Ishikawa (cell line): ENCODE measurements around the gene CHCHD3.

Experiments used
- CEBPB ChIP-seq: IDR thresholded peaks from 2 replicates; pipeline ENCODE4 v1.6.1; 2012
- CREB1 ChIP-seq: IDR thresholded peaks from 2 replicates; pipeline ENCODE4 v1.6.1; 2012; ENCODE audit warnings: low read depth
- EGR1 ChIP-seq: IDR thresholded peaks from 2 replicates; pipeline ENCODE4 v1.6.1; 2012
- EP300 ChIP-seq: IDR thresholded peaks from 2 replicates; pipeline ENCODE4 v1.6.1; 2012; ENCODE audit warnings: borderline replicate concordance
- FOXM1 ChIP-seq: IDR thresholded peaks from 2 replicates; pipeline ENCODE4 v1.6.1; 2012; ENCODE audit warnings: low read depth, borderline replicate concordance
- NFIC ChIP-seq: IDR thresholded peaks from 2 replicates; pipeline ENCODE4 v1.6.1; 2012
- RAD21 ChIP-seq: IDR thresholded peaks from 2 replicates; pipeline ENCODE4 v1.6.1; 2012; ENCODE audit warnings: low read depth
- TAF1 ChIP-seq: IDR thresholded peaks from 2 replicates; pipeline ENCODE4 v1.6.1; 2012; ENCODE audit warnings: low read depth, mild to moderate bottlenecking
- TEAD4 ChIP-seq: IDR thresholded peaks from 2 replicates; pipeline ENCODE4 v1.6.1; 2012
- YY1 ChIP-seq: IDR thresholded peaks from 2 replicates; pipeline ENCODE4 v1.6.1; 2012; ENCODE audit warnings: low read depth
- TF ChIP-seq, protein P1 (sequence below): IDR thresholded peaks from 2 replicates; pipeline ENCODE4 v1.6.1; 2012
- TF ChIP-seq, protein P2 (sequence below): IDR thresholded peaks from 2 replicates; pipeline ENCODE4 v1.6.1; 2012; ENCODE audit warnings: low read depth, mild to moderate bottlenecking
- TF ChIP-seq, protein P3 (sequence below): IDR thresholded peaks from 2 replicates; pipeline ENCODE4 v1.6.1; 2012

DNA sequence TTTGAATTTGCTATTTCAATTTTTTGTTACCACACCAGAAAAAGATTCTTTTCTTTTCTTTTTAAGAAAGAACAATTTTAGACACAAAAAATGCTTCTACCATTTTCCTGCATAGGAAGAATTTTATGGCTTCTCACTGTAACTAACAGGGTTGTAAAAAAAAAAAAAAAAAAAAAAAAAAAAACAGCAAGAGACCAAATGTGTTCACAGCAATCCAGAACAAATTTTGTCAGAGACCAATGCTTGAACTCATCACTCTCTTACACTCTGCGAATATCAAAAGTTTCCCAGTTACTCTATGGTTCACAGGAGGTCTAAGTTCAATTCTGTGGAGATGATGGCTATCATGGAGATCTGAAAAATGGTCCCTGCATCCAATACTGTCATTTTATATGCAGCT, 84.4 kb downstream of the CHCHD3 start:
- TF ChIP-seq, protein P1, sequence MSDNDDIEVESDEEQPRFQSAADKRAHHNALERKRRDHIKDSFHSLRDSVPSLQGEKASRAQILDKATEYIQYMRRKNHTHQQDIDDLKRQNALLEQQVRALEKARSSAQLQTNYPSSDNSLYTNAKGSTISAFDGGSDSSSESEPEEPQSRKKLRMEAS, result no peak
- TF ChIP-seq YY1 (no peak), CREB1 (no peak), EP300 (no peak), FOXM1 (no peak), TAF1 (no peak), NFIC (no peak), RAD21 (no peak), CEBPB (no peak), TEAD4 (no peak), EGR1 (no peak)
- TF ChIP-seq, protein P2, sequence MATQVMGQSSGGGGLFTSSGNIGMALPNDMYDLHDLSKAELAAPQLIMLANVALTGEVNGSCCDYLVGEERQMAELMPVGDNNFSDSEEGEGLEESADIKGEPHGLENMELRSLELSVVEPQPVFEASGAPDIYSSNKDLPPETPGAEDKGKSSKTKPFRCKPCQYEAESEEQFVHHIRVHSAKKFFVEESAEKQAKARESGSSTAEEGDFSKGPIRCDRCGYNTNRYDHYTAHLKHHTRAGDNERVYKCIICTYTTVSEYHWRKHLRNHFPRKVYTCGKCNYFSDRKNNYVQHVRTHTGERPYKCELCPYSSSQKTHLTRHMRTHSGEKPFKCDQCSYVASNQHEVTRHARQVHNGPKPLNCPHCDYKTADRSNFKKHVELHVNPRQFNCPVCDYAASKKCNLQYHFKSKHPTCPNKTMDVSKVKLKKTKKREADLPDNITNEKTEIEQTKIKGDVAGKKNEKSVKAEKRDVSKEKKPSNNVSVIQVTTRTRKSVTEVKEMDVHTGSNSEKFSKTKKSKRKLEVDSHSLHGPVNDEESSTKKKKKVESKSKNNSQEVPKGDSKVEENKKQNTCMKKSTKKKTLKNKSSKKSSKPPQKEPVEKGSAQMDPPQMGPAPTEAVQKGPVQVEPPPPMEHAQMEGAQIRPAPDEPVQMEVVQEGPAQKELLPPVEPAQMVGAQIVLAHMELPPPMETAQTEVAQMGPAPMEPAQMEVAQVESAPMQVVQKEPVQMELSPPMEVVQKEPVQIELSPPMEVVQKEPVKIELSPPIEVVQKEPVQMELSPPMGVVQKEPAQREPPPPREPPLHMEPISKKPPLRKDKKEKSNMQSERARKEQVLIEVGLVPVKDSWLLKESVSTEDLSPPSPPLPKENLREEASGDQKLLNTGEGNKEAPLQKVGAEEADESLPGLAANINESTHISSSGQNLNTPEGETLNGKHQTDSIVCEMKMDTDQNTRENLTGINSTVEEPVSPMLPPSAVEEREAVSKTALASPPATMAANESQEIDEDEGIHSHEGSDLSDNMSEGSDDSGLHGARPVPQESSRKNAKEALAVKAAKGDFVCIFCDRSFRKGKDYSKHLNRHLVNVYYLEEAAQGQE, result no peak
- TF ChIP-seq, protein P3, sequence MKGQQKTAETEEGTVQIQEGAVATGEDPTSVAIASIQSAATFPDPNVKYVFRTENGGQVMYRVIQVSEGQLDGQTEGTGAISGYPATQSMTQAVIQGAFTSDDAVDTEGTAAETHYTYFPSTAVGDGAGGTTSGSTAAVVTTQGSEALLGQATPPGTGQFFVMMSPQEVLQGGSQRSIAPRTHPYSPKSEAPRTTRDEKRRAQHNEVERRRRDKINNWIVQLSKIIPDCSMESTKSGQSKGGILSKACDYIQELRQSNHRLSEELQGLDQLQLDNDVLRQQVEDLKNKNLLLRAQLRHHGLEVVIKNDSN, result no peak
